ENCODE results near the gene MKNK1.

MKNK1 gene

DNA sequence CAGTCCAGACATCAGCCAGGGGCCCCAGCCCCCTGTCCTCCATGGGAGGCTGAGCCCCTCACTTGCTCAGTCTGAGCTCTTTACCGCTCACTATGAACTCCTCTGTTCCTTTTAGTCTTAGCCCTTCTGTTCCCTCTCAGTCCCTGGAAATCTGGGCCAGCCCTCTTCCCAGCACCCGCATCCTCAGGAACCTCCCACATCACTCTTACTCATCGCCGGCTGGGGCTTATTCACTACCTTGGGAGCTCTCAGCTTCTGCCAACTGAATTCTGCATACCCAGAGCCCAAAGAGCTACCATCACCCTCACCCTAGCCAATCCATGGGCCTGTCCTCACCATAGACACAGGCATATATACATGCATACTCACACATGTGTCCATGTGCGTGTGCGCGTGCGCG, 64.1 kb downstream of the MKNK1 start:
- DNase-seq (ENCODE audit: low read depth, low spot score): peak; percentile 79

DNA sequence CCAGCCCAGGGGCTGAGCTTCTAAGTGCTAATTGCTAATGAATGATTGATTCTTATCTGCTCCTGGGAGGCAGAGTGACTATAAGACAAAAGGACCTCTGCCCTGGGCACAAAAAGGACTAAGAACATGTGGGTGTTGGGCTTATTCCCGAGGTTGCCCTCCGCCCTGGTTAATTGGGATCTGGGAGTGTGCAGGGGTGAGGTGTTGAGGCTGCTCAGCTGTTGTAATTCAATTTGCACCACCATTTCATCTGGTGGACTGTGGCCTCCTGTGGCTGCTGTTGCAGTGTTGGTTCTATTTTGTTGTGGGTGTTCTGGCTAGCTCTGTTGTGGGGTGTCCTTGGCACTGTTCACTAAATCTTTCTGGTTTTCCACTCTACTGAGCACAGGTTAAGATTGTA, 65.9 kb downstream of the MKNK1 start:
- DNase-seq (ENCODE audit: low read depth, low spot score): no peak

DNA sequence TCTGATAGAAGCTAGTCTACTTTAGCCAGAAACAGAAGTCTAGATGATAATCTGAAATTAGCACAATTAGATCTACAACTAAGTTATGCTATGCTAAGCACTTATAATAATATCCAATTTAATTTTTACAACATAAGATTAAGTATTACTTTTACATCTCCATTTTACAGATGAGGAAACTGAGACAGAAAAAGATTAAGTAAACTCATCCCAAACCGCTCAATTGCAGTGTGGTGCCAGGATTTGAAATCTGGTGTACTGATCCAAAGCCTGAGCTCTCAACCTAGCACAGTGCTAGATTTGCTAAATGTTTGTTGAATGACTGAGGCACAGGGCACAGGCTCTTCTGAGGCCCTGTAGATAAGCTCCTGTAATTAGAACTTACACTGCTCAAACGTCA, 66.4 kb downstream of the MKNK1 start:
- DNase-seq (ENCODE audit: low read depth, low spot score): no peak

DNA sequence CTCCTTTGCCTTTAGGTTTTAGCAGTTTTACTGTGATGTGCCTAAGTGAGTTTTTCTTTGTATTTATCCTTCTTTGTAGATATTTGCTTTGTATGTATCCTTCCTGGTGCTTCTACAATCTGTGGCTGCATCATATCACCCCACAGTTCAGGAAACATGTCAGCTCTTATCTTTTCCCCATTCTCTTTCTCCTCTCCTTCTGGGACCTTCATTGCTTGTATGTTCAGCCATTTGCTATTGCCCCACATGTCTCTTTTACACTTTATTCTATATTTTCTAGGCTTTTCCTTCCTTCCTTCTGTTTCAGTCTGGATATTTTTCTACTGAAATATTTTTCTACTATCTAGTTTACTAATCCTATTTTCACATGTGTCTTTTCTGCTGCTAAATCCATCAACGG, 67.5 kb downstream of the MKNK1 start:
- no peak for DNase-seq (ENCODE audit: low read depth, low spot score)

DNA sequence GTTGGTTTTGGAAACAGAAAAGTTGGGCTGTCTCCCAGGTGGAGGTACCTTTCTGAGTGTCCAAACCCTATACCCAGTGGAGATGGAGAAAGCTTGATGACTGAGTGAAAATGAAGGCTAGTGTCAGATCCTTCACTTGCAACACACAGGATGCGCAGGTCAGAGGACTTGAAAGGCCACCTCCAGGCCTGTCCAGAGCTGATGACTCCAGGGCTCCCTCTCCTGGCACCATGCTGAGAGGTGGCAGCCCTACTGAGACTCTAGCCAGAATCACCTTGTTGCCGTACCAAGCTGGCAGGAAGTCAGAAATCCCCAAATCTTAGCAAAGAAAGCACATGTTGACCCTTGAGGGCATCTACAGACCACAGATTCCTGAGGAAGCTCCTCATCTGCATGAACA, 69.0 kb downstream of the MKNK1 start:
- no peak for DNase-seq (ENCODE audit: low read depth, low spot score)

DNA sequence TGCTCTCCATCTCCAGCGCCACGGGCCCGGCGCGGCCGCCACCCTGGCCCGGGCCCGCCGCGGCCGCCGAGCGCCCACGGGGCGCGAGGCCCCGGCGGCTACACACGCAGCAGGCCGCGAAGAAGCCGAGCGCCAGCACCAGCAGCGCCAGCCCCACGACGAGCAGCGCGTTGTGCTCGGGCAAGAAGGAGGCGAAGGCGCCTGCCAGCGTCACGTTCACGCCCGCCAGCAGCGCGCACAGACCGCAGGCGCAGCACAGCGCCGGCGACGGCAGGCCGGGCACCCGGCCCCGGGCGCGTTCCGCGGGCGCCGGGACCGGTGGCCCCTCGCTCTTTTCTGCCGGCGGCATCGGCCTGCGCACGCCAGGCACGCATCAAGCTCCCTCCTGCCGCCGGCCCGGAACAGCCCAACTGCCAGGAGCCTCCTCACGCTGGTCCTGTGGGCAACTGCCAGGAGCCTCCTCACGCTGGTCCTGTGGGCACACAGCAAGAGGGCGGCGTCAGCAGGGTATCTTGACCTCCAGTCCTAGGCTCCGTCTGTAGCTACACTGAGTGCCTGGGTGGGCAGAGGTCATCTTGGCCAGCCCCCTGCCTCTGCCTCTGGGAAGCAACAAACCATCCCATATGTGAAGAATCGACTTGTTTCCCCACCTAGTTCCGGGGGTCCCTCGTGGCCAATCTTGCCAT, 70.7 kb downstream of the MKNK1 start:
- DNase-seq (ENCODE audit: low read depth, low spot score): peak; percentile 76

DNA sequence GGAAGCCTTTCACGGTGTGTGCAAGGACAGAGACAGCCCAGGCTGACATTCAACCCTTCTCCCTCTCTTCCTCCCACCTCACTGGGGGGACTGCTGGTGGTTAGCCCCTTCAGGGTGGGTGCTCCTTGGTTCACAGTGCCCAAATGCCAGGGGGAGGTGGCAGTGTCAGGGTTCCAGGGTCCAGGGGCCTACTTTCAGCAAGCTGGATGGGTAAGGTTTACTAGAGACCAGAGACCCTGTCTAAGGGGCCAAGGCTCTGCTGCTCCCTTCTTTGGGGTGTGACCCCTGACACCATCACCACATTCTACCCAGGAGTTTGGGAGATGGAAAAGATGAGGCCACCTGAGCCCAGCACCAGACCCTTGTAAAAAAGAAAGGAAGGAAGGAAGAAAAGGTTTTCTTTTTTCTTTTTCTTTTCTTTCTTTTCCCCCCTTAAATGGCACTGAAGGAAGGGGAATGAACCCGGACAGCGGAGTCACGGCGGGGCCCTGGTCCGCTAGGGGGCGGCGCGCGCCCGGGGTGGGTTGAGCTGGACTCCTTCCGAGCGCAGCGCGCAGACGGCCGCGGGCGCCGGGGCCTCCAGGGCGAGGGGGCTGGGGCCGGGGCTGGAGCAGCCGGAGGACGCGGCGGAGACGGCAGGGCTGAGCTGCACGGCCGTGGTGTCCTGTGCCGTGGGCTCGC, 71.4 kb downstream of the MKNK1 start:
- peak; percentile 87 for DNase-seq (ENCODE audit: low read depth, low spot score)

DNA sequence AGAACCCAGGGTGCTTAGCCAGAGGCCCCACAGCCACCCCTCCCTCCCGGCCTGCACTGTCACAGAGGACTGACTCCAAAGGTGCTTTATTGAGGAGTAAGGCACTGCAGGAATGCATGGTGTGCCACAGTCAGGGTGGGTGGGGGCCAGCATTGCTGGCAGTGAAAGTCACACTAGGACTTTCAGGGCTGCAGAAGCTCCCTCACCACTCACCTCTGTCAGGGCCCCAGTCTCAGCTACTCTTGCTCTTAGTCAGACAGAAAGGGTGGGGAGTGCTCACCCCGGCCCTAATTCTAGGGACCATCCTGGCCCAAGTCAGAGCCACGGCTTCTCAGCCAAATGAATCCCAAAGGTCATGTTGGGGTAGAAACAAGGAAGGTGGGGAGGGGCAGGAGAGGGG, 72.0 kb downstream of the MKNK1 start:
- DNase-seq (ENCODE audit: low read depth, low spot score): no peak

DNA sequence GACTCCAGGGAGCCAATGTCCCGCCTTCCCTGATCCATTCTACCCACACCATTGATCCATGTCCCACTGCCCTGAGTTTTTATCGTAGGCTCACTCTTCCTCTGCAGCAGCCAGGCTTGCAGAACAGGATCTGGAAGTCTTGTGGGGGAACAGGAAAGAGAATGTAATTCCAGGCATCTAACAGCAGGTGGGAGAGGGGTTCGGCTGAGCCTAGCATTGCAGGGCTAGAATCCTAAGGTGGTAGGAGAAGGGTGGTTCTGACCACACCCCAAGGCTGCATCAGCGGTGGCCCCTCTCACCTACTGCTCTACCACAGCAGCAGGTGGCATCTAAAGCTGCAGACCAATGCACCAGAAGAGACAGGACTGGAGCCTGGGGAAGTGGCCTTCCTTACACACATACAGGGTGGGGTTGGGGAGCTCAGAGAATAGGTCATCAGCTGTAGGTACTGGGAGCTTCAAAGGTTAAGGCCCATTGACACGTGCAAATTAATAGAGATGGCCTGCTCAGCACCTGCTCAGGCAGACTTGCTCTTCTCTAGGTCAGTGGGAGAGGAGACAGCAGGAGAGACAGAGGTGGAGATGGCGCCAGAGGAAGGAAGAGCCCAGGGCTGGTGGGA, 73.2 kb downstream of the MKNK1 start:
- no peak for DNase-seq (ENCODE audit: low read depth, low spot score)

DNA sequence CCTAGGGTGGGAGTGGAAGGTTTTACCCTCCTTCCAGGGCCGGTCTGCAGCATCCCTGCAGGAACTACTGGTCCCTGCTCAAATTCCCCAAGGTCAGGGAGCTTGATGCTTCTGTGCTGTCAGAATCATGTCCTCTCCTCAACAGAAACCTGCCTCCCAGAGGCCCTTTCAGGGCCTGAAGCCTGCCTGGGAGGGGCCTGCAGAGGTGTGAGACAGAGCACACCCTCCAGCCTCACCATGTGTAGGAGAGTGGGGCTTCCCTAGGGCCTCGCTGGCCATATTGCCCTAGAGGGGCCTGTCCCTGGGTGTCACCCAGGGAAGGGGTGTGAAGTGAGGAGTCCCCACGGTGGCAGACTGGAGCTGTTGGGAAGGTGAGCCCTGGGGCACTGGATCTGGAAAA, 73.8 kb downstream of the MKNK1 start:
- no peak for DNase-seq (ENCODE audit: low read depth, low spot score)

DNA sequence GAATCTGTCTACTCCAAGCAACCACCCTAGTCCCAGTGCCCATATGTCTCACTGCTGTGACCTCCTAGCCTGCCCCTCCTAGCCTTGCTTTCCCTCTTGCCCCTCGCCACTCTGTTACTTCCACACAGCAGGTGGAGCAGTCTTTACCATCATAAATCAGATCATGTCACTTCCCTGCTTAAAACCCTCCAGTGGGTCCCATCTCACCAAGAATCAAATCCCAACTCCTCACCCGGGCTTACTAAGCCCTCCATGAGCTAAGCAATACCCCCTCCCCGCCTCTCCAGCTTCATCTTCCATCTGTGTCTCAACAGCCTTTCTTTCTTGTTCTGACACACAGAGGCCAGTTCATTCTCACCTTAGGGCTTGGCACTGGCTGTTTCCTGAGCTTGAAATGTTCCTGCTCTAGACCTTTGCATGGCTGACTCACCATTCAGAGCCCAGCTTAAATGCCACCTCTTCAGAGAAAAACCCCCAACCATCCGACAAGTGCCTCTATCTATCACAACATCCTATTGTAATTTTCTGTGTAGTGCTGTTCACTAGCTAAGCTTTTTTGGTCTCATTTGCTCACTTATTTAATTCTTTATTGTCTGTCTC, 74.9 kb downstream of the MKNK1 start:
- no peak for DNase-seq (ENCODE audit: low read depth, low spot score)

DNA sequence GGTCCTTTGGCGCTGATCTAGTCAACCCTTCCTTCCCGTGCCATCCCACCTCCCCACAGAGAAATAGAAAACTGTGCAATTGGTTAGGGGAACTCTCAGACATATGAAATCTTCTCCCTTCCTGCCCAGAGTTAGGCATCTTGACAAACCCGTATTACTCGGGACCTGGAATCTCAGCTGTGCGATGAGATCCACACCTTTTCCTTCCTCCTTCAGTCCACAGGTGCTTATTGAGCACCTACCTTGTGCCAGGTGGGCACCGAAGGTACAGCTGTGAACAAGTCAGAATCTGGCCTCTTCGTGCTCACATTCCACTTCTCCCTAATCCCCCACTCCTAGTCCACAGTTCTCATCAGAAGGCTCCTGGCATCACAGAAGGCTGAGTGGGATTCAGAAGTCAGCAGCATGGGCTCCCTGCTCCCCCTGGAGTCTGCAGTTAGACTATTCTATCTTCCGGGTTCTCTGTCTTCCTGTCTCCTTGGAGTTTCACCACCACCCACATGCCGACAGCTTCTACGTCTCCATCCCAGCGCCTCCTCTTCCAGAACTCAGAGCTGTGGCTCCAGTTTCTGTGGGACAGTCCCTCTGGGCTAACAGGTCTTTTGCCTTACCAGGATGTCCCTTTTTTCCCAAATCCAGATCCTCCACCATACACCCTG, 75.6 kb downstream of the MKNK1 start:
- DNase-seq (ENCODE audit: low read depth, low spot score): no peak

DNA sequence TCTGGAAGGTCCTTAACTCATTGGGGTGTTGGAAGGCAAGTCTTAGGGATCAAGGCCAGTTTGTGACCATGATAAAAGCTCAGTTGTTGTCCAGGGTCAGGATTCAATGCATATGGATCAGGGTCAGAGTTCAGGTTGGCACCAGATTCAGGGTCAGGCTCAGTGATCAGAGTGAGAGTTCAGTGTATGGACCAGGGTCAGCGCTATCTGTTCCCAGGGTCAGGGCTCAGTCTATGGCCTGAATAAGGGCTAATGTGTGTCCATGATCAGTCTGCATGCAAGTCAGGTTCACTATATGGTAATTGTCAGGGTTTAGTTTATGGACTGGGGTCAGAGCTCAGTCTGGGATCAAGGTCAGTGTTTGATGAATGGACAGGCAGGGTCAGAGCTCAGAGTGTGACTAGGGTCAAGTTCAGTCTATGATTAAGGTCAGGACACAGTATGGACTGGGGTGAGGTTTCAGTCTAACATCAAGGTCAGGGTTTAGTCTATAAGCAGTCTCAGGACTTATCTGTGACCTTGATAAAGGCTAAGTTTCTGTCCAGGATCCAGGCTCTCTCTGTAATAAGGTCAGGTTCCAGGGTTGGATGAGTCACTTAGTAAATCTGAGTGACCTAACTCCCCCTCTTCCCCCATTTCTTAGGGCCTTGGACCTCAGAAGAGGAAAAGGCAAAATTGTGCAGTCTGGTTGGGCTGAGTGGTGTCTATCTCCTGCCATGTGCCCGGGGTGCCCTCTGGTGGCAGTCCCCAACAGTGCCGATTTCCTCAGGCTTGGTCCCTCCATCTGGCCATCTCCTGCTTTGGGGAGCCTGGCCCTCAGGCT, 76.4 kb downstream of the MKNK1 start:
- DNase-seq (ENCODE audit: low read depth, low spot score): peak; percentile 87

DNA sequence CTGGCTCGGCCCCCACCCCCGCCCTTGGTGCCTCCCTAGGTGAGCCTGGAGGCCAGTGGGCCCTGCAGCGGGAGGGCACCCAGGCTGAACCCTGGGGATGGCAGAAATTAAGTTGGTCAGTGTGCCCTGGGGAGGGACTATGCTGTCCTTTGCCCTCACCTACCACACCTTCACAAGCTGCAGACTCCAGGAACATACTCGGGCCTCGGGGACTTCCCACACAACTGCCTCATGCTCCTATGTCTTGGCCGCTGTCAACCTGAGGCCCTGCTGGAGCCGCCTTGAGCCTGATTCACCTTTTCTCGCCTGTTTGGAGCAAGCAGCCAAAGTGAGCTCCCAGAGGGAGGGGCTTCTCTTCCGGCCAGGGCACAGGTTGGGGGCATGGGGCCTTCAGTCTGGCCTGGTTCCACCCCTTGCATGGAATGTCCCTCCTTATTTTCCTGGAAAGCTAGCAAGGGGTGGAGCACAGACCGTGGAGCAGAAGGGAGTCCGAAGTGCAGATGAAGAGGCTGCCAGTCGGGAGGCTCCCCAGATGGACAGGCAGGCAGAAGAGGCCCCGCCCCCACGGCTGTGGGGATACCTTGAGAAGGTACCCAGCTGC, 77.3 kb downstream of the MKNK1 start:
- no peak for DNase-seq (ENCODE audit: low read depth, low spot score)

DNA sequence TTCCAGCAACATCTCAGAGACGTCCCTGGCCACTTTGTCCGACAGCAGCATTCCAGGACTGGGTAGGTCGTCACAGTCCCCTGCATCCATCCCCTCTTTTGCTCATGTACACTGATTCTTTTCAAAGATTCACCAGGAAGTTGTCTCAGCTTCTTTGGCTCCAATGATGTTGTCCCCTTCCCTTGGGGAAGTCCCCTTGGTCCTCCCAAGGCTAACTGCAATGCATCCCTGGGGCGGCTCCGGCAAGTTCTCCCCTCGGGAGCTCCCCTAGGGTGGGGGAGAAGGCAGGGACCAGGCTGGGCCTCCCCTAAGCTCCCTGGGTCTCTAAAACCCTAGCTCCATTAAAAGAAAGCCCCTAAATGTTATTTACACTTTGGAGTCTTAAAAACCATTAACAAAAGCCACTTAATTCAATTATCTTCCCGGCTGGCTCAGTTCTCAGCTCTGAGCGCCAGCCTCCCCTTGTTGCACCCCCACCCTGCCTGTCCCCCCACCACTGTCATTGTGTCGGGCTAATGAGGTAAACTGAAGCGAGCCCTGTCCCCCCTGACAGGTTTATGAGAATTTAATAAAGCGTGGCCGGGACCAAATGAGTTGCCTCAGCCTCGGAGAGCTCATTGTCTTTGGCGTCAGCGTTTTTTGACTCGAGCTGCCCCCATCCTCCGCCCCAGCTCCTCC, 77.9 kb downstream of the MKNK1 start:
- no peak for DNase-seq (ENCODE audit: low read depth, low spot score)

DNA sequence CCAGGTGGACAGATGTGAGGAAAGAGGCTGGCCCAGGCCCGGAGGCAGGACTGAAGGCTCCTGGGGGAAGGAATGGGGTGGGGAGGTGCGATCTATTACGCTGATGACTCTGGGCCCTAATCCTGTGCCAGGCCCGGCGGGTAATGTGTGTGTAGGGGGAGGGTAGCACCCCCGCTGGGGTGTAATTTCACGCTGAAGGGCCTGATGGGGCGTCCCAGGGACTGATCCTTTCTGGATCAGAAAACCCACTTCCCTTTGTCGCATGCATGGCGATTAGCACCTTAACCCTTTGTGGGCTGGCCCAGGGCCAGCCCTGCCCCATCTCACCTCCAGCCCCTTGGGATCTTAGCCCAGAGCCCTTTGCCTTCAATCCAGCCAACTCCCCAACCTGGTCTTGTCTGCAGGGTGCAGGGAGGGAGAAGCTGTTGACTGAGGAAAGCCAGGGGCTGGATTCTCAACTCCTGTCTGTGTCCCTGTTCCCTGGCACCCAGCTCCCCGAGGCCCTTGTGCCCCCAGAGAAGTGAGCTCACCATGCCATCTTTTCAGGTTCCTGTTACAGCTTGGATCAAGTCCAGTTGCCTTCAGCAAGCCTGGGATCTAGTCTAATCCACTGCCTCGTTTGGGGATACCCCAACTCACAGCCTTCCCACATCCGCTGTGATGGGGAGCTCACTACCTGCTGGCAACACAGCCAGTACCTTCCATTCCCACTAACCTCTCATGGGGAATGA, 78.7 kb downstream of the MKNK1 start:
- DNase-seq (ENCODE audit: low read depth, low spot score): no peak

DNA sequence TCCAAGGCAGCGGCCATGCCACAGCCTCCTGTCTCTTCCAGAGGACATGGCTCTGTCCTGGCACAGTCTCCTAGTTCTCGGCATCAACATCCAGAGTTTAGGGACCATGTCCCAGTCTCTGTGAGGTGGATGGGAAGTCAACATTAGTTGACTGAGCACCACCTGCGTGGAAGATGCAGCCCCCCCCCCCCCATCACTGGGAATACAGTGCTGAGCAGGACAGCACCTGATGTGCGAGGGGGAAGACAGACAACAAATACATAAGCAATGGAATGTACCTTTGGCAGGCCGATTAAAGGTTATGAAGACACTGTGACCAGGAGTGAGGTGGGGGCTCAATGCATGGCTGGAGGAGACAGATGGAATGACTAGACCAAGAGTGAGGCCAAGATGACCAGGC, 79.2 kb downstream of the MKNK1 start:
- no peak for DNase-seq (ENCODE audit: low read depth, low spot score)

DNA sequence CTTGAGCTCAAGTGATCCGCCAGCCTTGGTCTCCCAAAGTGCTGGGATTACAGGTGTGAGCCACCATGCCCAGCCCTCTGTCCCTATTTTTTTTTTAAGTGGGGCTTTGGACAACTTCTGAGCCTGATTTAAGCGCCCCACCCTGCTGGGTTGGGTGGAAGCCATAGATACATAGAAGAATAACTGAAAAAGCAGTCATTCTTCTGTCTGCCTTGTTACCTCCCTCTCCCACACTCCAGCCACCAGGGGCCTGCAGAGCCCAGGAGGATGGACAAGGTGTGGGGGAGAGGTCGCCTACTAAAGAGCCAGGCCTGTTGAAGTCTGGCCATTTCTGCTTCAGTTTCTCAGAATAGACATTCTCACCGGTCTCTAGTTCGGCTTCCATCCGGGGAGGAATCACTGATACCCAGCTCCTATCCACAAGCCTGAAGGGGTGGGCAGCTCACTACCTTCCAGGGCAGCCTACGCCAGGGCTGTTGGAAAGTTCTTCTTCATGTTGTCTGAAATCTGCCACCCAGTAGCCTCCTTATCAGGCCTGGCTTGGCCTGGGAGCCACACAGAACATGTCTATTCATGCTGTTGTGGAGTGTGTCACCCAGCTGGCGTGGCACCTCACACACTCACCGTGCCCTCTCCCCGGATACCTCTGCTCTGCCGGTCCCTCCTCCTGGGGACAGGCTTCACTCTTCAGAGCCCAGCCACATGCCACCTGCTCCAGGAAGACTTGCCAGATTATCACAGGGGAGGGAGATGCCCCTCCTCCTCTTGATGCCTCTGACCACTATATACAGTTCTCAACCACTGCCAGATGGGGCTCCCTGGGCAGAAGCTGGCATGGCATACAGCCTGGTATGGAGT, 80.3 kb downstream of the MKNK1 start:
- no peak for DNase-seq (ENCODE audit: low read depth, low spot score)

DNA sequence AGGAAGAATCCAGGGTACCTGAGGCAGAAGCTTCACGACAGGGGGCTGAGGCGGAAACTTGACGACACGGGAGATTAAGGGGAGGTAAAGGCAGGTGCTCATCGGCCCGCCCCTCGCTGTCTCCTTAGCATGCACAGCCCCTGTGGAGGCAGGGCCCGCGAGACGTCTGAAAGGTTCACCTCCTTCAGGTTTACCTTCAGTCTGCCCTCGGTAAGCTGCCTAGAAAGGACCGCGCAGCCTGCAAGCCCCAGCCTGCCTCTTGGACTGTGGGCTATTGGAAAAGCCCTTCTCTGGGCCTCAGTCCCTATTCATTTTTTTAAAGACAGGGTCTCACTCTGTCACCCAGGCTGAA, 81.1 kb downstream of the MKNK1 start:
- DNase-seq (ENCODE audit: low read depth, low spot score): no peak

Data from astrocyte of the hippocampus (primary cell).